Adrenal gland (tissue), 5 donors: ENCODE results near the gene FAM78B.

ENCODE experiments used
- CTCF ChIP-seq, 6 experiments: fragments of 450-650 bp in 4 of 6; fragments of 200-600 bp in 2 of 6; sonication (generic) in 1 of 6; IDR thresholded peaks; 1 replicate in 5 of 6; 2 replicates in 1 of 6; pipeline versions ENCODE4 v1.5.1 to v1.8.0; 2016 to 2021; ENCODE audit warnings: antibody characterized with exemption in 6 of 6, mild to moderate bottlenecking in 2 of 6, moderate library complexity in 1 of 6
- POLR2A ChIP-seq, 2 donors: fragments of 450-650 bp; IDR thresholded peaks; one replicate each; pipeline ENCODE4 v1.6.1; 2017; ENCODE audit warnings: antibody characterized with exemption in 2 of 2, mild to moderate bottlenecking in 2 of 2, moderate library complexity in 1 of 2
- donor health status: DM: no; HTN: no; CAD: no.

GRCh38 chr1:166136699-166137401, 30.0 kb downstream of the FAM78B start:
- TF ChIP-seq CTCF (IDR thresholded peaks at IDR 0.05) (no peak), POLR2A (IDR thresholded peaks at IDR 0.05) (no peak)
